GM21390 (cell line): Measurements from ENCODE around the gene FOLH1.
"Not testable (repeated sequence)": the region's sequence is repeated elsewhere in the genome, so short reads cannot be mapped to it uniquely, and the experiment has no call there.

ENCODE experiments used
- ATAC-seq: cut with Tn5 transposase; IDR thresholded peaks from one replicate; pipeline ENCODE4 v1.9.1; 2021; ENCODE audit not compliant: unreplicated experiment

The FOLH1 gene

DNA sequence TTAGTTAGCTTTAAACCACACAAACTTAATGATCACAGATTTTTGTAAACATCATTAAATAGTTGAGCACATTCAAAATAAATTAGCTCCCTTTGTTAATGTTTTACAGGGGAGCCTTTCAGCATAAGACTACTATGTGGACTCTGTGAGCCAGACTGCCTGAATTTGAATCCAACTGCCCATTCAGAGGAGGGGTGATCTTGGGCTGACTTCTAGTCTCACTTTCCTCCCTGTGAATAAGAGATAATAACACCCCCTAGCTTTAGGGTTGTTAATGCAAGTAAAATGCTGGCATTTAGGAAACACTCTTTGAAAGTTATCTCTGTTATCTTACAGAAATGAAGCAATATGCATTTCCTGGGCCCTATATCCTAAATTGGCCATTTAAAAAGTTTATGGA, 23.6 kb downstream of the FOLH1 start:
- ATAC-seq: not testable (repeated sequence)

DNA sequence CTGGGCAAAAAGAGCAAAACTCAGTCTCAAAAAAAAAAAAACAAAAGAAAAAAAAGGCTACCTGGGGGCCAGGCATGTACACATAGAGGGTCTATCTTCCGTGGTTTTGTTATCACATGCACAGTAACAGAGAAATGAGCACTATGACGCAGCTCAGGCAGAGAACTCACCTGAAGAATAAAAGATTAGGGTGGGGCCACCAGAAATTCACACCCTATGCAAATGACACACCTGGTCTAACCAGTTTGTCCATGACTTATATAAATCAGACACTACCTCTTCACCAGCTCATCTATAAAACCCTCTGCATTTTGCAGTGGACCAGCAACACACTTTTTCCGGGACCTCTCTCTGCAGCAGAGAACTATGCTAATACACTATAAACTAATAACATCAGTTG, 30.5 kb downstream of the FOLH1 start:
- not testable (repeated sequence) for ATAC-seq

DNA sequence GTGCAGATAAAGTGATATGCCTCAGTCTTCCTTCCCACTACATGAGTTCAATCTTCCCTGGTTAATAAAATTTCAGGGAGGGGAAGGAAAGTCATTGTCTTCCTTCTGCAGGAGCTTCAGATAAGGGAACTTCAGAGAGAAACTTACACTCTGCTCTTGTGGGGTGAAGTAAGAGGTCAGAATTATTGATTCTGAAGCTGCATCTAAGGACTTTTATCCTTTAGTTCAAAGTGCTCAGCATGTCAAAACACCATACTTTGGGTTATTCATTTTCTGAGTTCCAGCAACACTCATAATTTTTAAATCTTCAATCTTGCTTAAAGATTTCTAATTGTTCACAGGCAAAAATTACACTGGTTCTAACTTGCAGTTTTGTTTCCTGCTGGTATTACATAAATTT, 33.0 kb downstream of the FOLH1 start:
- not testable (repeated sequence) for ATAC-seq

DNA sequence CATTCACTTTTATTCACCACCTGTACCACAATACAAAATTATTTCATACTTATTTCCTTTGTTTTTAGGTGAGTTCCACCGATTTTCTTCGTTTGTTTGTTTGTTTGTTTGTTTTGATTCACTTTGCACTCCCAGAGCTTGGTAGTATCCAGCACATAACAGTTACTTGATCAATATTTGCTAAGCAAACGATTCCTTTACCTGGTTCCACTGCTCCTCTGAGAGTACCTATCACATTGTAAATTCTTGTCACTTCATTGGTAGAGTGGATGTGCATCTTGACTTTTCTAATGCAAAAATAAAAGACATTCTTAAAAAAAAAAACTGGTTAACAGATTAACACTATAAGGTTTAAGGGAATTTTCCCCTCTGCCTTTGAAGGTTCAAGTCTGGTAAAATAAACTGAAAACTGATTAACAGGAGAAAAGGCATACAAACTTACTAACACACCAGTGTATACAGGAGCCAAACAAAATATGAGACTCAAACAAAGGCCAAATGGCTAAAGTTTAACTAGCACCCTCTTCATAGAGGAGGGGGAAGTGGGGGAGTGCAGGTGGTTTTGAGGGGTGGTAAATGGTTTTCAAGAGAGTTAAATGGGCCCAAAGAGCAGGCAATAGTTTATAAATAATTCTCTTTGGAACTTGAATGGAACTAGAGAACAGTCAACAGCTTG, 33.6 kb downstream of the FOLH1 start:
- ATAC-seq: not testable (repeated sequence)

GRCh38 chr11:49171613-49172012, 36.8 kb downstream of the FOLH1 start:
- ATAC-seq: not testable (repeated sequence)

GRCh38 chr11:49169579-49169978, 38.8 kb downstream of the FOLH1 start:
- ATAC-seq: not testable (repeated sequence)

GRCh38 chr11:49168992-49169391, 39.4 kb downstream of the FOLH1 start:
- not testable (repeated sequence) for ATAC-seq

GRCh38 chr11:49151211-49151610, 57.2 kb downstream of the FOLH1 start:
- ATAC-seq: no peak

DNA sequence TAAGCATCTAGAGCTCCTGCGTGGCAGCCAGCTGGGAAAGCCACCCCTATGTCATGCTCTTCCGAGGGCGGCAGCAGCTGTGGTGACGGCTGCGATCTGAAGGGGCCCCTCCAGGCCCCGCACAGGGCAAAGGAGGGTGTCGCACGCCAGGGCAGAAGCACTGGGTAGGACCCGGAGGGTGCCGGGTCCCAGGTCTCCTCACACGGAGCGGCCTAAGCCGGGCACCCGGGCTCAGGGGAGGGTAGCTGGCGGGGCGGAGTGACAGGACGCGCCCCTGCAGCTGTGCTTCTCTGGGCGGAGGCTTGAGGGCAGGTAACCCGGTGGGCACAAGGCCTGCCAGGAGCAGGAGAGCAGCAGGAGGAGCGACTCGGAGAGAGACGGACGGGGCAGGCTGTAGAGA, 106.0 kb downstream of the FOLH1 start:
- not testable (repeated sequence) for ATAC-seq
